ENCODE data around the gene KCNIP4. TPM values are rescaled to one million over a fixed set of nuclear protein-coding genes. Genes with fewer than 3 reads are reported as not detected.

KCNIP4 gene
- total and polyA plus RNA-seq, 2 of the 4 experiments (the other 2 are of a cell fraction): not detected

GRCh38 chr4:21921526-21922180 lies 26.9 kb downstream of the KCNIP4 start:
- Histone ChIP-seq H3K9me3 (ENCODE audit: control insufficient read depth, insufficient read depth, low read length) (no peaks in the 10 kb centered on the region), H2BK120ac (ENCODE audit: low read depth, low read length) (no peak overlapping the region), H2BK20ac (ENCODE audit: low read depth, low read length) (no peak overlapping the region), H3K79me1 (ENCODE audit: low read depth in 1 of 2, low read length in 2 of 2) (no peaks in the 10 kb centered on the region), H3K56ac (ENCODE audit: extremely low read depth, insufficient read depth, low read length) (no peak overlapping the region), H4K91ac (ENCODE audit: insufficient read depth, low read depth, low read length) (no peak overlapping the region), H2AK9ac (replicated peaks; ENCODE audit: low read depth, low read length, poor library complexity) (no peak overlapping the region), H3K14ac (replicated peaks; ENCODE audit: low read depth, low read length) (no peak overlapping the region), H4K5ac (ENCODE audit: low read depth, low read length) (no peak overlapping the region), H2AFZ (replicated peaks; ENCODE audit: low read length, poor library complexity) (no peak overlapping the region), H2BK15ac (ENCODE audit: low read depth, low read length) (no peak overlapping the region), H3K18ac (ENCODE audit: low read depth, low read length) (no peak overlapping the region), H4K20me1 (ENCODE audit: insufficient read depth, low read length) (no peaks in the 10 kb centered on the region), H3K4me3 (ENCODE audit: insufficient read depth, low read depth, low read length) (no peak overlapping the region), H3K36me3 (ENCODE audit: control insufficient read depth, insufficient read depth, low read length) (no peaks in the 10 kb centered on the region), H3K9me1 (ENCODE audit: insufficient read depth, low read length) (no peaks in the 10 kb centered on the region), H3K23ac (ENCODE audit: low read depth, low read length) (no peak overlapping the region), H3K4me1 (ENCODE audit: control insufficient read depth, insufficient read depth, low read length) (no peaks in the 10 kb centered on the region), H3K9ac (ENCODE audit: low read depth, low read length) (no peak overlapping the region), H3K4ac (ENCODE audit: low read depth, low read length) (no peak overlapping the region), H3K27me3 (ENCODE audit: control insufficient read depth, insufficient read depth, low read length) (no peaks in the 10 kb centered on the region), H2AK5ac (ENCODE audit: low read depth, low read length) (no peak overlapping the region), H4K8ac (ENCODE audit: low read depth in 2 of 2, low read length in 2 of 2) (no peak overlapping the region), H2BK5ac (ENCODE audit: low read depth, low read length, poor library complexity, severe bottlenecking) (no peak overlapping the region), H3K27ac (ENCODE audit: insufficient read depth, low read length) (no peak overlapping the region), H3K4me2 (ENCODE audit: low read depth, low read length) (no peak overlapping the region)
- 64% methylated on average over 3 of the region's 3 CpGs; no CpG with 5 or more reads in 1 of the 2 experiments for WGBS, 2 experiments (ENCODE audit: extremely low coverage in 2 of 2, insufficient read length in 1 of 2)
- no peak for ATAC-seq (ENCODE audit: low read depth)
- ChIA-PET POLR2A (ENCODE audit: unreplicated experiment) (interaction anchor here (0.5 kb wide), 1 partner anchor 106 kb away, joined by 4 read pairs; no protein-coding TSS in a partner anchor), CTCF (no interaction called here)
- in situ Hi-C loops (cut with MboI; ENCODE audit: low sequenced_read_pairs): loop anchor here (25.0 kb wide), 1 partner anchor 109 kb away; no protein-coding TSS in a partner anchor
- no peak for DNase-seq
- intact Hi-C loops (cut with micrococcal nuclease): no loop called here
- no peak for TF ChIP-seq MAZ (IDR thresholded peaks at IDR 0.05; ENCODE audit: borderline replicate concordance, low read depth, low read length)
- TF ChIP-seq USF2 (IDR thresholded peaks at IDR 0.05; ENCODE audit: low read depth, low read length): no peak
- TF ChIP-seq BHLHE40 (IDR thresholded peaks at IDR 0.05; ENCODE audit: low read depth, low read length): no peak
- TF ChIP-seq SMC3 (IDR thresholded peaks at IDR 0.05; ENCODE audit: low read depth, low read length): no peak
- no peak for TF ChIP-seq MAFK (IDR thresholded peaks at IDR 0.05; ENCODE audit: low read depth, low read length)
- TF ChIP-seq RAD21 (IDR thresholded peaks at IDR 0.05; ENCODE audit: low read length): no peak
- TF ChIP-seq FOS (IDR thresholded peaks at IDR 0.05; ENCODE audit: low read depth, low read length): no peak
- TF ChIP-seq RCOR1 (IDR thresholded peaks at IDR 0.05; ENCODE audit: insufficient replicate concordance, low read length): no peak
- BruUV-seq (replicated peaks): no TSS peak
- dilution Hi-C loops (cut with HindIII; ENCODE audit: low sequenced_read_pairs, unreplicated experiment): no loop called here
